NCI-H345 (cell line): ENCODE results near the gene PAK2.
"Not testable (repeated sequence)": the region's sequence is repeated elsewhere in the genome, so short reads cannot be mapped to it uniquely, and the experiment has no call there.

Experiments used
- DNase-seq: peaks from one replicate; lab custom pipeline; 2025; lab: John Stamatoyannopoulos, UW

Gene PAK2

DNA sequence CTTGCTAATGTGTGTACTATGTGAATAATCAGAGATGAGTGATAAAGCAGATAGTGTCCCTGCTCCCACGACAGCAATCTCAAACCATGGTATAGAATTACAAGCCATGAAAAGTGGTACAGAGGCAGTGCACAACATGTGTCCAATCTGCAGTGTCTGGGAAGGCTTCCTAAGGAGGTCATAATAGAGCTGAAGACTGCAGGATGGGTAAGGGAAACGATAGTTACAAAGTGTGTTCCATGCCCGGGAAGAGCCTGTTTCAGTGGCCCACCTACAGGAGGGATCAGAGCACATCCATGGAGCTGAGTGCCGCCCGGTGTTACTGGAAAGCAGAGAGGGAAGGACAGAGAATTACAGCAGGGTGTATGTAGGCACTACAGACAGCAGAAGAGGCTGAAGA, 48.9 kb downstream of the PAK2 start:
- DNase-seq: no peak

DNA sequence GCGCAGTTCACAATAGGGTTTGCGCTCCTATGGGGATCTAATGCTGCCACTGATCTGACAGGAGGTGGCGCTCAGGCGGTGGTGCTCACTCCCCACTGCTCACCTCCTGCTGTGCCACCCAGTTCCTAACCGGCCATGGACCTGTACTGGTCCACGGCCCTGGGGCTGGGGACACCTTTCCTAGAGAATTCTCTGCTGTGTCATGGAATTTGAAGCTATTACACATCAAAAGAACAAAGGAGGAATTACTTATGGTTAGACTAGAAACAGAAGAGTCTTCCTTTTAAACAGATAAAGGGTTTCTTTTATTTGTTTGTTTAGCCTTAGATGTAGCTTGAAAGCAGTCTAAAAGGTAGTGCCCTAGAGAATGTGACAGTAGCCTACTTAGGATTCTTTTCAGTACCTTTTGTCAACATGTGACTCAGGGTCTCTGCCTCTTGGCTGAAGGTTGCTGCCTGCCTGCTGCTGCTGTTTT, 50.3 kb downstream of the PAK2 start:
- DNase-seq: no peak

DNA sequence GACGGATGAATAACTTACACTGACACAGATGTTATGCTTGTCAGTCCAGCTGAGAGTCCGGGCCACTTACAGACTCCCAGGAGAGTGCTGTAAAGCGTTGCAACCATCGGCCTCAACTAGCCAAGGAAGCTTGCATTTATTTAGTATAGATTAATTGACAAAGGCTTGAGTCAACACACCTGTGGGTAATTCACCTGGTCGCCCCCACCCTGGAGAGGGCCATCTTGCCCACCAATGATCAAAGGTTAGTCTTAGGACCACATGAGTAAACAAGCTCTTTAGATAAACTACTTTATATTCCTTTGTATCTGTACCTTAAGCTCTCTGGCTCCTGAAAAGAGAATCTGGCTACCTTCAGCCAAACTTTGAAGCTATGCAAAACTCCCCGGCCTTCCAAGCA, 51.0 kb downstream of the PAK2 start:
- no peak for DNase-seq

DNA sequence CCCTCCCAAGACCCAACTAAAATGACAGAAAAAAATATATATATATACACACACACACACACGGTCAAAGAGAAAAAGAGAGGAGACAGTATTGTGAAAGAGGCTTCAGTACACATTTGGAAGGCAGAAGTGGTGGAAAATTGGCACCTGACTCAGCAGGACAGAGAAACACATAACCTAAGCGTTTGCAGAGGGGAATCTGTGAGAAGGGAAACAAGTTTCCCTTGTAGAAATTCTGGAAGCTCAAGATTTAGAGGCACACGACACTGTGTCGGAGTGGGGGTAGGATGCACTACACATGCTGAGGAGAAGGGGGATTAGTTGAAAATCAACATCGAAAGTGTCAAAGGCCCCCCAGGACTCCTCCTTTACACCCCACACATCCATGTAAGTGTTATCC, 53.1 kb downstream of the PAK2 start:
- no peak for DNase-seq

DNA sequence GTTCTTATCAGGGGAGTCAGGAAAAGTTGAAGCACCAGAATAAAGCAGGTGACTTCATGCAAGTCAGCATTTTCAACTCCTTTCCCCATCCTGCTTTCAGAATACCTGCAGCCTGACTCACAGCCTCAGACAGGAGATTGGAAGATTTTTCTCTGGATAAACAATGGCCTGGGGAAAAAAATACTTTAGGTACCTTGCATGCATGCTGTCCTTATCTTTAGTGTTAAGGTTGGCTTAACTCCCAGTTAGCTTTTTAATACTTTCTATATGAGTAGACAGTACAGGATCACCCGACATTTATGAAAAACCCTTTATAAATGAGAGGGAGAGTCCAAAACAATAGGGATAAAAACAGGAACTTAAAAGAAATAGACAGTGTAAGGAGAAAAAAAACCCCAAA, 53.6 kb downstream of the PAK2 start:
- DNase-seq: no peak

DNA sequence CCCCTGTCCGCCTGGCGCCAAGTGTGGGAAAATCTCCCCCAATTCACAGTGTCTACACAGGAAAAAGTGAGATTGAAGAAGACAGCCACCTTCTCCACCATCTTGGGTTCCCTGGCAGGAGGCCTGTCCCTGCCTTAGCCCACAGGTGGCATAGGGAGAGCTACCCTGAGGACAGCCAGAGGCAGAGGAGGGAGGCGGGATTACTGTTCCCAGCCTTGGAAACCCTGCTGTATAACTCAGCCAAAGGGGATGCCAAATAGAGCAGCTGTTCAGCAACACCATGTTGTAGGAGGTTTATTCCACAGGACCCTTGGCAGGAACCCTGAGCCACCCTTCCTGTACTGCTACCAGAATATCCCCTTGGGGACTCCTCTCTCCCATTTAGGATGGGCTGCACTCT, 54.8 kb downstream of the PAK2 start:
- DNase-seq: no peak

DNA sequence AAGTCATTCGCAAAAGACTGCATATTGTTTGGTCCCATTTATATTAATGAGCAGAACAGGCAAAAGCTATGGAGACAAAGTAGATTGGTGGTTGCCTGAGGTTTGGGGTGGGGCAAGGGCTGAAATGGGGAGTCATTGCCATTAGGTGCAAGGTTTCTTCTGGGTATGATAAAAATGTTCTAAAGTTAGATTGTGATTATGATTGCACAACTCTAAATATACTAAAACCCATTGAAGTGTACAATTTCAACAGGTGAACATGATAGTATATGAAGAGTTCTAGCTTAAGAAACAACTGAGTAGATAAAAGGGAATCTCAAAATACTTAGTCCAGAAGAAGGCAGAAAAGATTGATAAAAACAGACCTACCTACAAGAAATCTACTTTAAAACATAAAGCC, 56.7 kb downstream of the PAK2 start:
- no peak for DNase-seq

DNA sequence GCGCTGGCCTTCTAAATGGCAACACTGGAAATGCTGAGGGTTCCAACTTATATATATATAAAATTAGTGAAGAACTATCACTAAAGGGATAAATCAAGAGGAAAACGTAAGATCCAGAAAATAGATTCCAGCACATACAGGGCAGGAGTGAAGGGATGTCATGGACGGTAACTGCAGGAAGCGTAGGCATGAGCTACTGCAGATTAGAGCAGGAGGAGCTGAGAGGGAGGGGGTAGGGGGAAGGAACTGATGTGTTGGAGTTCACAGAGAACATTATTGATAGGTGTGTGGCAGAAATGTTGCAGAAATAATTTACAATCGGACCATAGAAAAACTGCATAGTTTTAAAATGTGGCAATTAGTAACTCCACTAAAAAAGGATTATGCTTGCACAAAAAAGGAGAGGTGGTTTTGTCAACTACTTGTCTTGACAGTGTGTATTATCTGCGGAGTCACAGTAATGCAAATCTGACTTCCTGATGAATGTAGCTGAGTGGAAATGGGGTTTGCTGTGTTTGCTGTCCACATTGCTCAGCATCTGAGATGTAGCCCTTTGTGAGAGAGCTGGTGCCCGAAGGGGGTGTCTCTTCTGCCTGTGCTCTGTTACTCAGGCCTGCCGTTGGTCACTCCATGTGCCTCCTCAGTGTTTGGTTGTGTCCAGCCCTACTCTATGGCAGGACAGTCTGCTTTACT, 61.2 kb downstream of the PAK2 start:
- no peak for DNase-seq

DNA sequence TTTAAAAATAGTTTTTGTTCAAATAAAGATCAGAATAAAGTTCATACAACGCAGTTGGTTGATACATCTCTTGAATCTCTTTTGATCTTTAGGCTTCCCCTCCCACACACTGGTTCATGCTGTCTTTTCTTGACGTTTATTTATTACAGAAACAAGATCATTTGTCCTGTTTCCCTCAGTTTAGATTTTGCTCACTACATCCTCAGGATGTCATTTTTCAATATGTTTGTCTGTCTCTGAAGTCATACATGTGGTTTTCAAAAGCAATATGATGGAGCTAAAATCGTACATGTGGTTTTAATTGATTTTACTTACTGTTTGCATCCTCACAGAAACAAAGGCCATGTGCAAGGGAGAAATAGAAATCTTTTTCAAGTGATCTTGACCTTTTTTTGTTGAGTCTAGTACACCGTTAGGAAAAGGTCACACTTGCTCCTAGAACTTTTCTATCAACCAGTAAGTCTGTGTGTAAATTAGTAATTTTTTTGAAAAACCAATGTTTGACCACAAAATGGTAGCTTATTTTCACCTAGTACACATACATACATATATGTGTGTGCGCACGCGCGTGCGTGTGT, 64.3 kb downstream of the PAK2 start:
- no peak for DNase-seq

DNA sequence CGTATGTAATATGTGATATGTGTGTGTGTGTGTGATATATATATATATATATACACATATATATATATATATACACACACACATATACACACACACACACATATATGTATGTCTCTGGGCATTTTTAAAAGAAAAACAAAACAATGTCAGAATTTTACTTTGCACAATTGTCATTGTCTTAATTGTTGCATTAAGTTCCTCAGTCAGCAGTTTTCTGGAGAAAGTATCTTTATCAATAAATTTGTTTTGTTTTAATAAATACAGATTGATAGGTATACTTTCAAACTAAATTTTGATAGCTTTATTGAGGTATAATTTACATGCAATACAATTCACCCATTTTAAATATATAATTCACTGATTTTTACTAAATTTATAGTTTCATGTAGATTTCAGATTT, 65.1 kb downstream of the PAK2 start:
- DNase-seq: no peak

DNA sequence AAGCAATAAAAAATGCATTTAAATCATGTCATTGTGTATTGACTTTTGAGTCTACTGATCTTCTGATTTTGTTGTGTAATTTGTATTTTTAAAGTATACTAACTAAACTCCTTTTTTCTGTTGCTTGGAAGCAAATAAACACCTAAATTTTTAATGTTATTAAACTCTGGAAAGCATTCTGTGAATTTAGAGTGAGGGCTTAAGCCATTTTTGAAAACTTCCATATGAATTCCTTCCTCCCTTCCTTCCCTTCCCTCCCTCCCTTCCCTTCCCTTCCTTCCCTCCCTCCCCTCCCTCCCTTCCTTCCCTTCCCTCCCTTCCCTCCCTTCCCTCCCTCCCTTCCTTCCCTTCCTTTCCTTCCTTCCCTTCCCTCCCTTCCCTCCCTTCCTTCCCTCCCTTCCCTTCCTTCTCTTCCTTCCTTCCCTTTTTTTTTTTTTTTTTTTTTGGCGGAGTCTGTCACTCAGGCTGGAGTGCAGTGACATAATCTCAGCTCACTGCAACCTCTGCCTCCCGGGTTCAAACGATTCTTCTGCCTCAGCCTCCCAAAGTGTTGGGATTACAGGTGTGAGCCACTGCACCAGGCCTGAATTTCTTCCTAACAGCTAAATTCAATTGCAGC, 71.4 kb downstream of the PAK2 start:
- no peak for DNase-seq

DNA sequence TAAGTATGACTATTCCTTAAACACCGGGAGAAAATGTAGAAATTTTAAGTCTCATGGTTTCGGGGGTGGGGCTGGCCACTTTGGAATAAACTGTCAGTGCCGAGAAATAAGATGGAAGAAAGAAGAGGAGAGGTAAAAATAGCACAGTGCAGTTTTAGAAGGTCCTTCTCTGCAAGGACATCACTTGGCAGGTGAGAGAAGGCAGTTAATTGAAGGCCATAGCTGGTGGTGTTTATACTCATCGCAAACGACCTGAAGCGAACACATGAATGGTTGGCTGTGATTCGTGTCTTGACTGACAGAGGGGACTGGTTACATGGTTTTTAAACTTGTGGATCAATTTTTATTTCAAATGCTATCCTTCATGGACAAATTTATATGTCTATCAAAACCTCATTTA, 73.2 kb downstream of the PAK2 start:
- no peak for DNase-seq

DNA sequence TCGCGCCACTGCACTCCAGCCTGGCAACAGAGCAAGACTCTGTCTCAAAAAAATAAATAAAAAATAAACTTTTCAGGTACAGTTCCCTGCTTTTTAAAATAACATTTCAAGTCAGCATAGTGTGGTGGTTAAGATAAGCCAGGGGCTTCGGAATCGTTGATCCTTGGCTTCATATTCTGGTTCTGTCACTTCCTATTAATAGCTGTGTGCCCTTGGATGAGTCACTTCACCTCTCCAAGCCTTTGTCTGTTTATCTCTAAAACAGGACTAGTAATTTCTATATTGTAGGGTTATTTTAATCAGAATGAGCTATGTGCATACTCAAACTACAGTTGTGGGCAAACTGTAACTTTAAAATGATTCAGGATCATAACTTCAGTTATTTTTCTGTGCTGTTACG, 74.2 kb downstream of the PAK2 start:
- DNase-seq: no peak

DNA sequence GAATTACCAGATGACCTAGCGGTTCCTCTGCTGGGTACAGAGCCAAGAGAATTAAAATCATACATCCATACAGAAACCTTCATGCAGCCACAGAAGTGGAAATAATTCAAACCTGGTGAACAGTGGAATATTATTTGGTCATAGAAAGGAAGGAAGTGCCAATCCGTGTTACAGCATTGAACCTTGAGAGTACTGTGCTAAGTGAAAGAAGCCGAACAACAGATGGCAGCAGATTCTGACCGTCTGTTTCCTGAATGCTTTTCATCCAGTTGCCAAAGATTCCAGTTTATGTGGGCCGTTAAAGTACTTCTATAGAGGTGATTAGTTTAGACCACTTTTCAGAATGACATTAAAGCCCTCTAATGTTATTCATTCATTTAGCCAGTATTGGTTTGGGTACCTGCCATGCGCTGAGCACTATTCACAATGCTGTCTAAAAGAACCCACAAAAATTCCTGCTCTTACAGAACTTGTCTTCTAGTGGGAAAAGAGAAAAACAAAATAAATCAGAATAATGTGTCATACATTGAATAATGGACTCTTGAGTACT, 82.2 kb downstream of the PAK2 start:
- DNase-seq: no peak

DNA sequence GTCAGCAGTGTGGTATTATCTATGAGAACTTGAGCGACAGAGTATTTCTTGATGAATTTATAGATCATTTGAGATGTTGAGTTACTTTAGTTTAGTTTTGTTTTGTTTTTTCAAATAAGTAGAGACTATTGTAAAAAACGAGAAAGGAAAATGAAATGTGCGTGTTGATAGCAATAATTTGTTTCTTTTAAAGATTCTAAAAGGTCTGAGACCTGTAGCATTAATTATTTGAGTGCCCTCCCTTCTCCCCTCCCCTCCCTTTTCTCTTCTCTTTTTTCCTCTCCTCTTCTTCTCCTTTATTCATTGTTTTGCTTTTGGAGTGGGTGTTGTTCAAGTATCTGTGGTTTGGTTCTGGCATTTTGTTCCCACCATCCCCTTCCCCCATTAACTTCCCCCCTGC, 90.0 kb downstream of the PAK2 start:
- not testable (repeated sequence) for DNase-seq

DNA sequence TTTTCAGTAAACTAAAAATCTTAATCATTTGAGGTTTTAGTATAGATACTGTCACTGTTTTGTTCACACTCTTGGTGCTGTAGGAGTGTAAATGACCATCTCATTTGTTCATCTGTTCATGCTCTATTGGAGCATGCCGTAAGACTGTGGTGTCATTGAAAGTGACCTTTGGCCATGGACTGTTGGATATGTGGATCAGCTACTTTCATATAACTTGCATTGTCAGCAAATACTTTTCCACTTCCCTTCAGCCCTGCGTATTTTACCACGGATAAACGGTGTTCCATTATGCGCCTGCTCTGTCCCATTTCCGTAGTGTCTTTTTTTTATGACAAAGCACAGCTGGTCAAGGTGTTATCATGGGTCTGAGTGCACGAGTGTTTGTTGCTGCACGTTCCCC, 95.4 kb downstream of the PAK2 start:
- no peak for DNase-seq

DNA sequence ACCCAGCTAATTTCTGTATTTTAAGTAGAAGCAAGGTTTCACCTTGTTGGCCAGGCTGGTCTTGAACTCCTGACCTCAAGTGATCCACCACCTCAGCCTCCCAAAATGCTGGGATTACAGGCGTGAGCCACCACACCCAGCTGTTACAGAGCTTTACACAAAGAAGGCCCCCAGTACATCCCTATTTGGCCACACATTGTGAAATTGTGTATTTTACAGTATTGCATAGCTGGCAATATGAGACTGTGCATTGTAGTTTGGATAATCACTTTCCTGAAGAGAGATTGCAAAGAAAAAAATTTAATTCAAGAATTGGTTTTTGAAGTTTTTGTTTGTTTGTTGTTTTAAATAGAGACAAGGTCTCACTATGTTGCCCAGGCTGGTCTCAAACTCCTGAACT, 97.0 kb downstream of the PAK2 start:
- not testable (repeated sequence) for DNase-seq

DNA sequence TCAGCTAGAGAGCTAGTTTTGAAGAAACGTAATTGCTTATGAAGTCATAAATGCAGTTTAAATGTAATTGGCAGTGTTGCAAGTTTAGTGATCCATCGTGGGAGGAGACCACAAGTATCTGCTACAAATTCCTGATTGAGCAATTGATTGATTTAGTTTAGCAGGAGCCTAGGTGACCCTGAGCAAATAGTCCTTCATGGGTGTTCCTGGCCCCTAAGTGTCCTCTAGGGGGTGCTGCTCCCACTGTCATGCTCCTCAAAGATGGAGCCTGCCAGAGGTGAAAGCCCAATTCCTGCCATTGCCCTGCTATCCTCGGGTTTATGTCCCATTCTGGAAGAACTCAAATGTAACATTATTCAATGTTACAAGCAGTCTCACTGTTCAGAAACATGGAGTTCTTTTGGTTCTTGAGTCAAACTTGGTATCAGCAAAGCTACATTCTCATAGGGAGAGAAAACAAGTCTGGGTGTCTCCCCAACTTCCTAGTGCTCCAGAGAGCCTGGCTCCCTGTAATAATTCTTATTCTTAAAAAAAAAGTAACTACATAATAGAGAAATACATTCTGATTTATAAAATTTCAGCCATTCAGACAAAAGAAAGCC, 98.3 kb downstream of the PAK2 start:
- DNase-seq: peak; percentile 34

DNA sequence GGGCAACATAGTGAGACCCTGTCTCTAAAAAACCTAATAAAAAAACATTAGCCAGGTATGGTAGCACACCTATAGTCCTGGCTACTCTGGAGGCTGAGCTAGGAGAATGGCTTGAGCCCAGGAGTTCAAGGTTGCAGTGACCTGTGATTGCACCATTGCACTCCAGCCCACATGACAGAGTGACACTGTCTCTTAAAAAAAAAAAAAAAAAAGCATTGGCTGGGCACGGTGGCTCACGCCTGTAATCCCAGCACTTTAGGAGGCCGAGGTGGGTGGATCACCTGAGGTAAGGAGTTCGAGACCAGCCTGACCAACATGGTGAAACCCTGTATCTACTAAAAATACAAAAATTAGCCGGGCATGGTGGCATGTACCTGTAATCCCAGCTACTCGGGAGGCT, 99.7 kb downstream of the PAK2 start:
- DNase-seq: not testable (repeated sequence)

DNA sequence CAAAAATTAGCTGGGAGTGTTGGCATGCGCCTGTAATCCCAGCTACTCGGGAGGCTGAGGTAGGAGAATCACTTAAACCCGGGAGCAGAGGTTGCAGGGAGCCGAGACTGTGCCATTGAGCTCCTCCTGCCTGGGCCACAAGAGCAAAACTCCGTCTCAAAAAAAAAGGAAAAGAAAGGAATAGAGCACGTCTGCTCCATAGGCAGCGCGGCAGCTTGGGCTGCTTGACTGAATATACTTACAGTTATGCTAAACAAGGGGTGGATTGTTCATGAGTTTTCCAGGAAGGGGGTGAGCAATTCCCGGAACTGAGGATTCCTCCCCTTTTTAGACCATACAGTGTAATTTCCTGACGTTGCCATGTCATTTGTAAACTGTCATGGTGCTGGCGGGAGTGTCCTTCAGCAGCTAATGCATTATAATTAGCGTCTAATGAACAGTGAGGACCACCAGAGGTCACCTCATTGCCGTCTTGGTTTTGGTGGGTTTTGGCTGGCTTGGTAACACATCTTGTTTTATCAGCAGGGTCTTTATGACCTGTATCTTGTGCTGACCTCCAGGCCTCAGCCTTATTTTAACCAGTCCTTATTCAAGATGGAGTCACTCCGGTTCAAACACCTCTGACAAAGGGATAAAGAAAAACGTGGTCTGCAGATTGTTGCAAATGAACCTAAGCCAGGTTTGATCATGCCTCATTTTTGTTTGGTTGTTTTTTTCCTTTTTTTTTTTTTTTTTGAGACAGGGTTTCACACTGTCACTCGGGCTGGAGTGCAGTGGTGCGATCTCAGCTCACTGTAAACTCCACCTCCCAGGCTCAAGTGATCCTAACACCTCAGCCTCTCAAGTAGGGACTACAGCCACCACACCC, 103.1 kb downstream of the PAK2 start:
- no peak for DNase-seq

DNA sequence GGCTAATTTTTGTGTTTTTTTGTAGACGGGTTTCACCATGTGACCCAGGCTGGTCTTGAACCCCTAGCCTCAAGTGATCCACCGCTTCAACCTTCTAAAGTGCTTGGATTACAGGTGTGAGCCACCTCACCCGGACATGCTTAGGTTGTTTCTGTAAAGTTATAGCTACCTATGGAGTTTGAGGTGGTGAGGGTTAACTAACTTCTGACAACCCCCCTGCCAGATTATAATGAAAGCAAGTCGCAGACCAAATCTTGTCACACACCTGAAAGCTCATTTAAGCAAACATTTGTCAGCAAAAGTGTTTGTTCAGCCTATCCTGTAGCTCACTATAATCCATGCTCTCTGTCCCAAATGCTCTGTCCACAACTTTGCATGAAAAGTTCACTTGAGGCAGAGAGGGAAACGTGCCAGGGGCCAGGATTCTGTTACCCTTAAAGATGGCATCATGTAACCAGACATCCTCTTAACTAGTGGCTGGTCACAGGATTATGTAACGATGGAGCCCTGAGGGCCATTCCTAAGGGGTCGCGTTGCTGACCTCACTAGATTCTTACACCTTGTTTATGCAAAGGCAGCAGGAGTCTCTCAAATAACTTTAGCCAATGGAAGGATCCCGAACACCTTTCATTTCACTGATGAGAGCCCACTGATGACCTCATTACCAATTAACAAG, 103.9 kb downstream of the PAK2 start:
- DNase-seq: no peak
